ENCODE measurements around the gene SYNM.

The SYNM gene

DNA sequence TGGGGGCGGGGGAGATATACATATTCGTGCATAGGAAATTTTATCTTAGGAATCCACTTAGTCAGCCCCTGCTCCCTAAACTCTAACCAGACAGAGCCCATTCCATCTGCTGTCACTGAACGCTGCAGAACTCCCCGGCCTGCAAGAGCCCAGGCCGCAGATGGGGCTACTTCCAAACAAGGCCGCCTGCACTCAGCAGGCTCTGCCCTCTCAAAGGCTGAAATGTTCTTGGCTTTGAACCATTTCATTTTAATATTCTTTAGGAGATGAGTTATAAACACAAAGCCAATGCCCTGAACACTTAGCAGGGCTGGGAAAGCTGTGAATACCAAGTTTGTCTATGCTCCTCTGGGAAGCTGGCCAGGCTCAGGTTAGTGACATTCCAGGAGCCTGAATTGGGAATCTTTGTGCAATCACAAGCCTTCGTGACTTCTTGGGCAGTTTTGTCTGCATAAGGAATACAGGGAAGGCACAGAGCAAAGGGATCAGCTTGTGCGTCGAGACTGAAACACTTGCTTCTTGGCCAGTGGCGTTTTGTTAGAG is 65.0 kb downstream of the SYNM start:
- no peak for DNase-seq

- DNase-seq, result peak in 1 of 2 experiments; percentile 9
Measured at GRCh38 chr15:99170476-99171065, 65.7 kb downstream of the SYNM start.

- DNase-seq, result no peak
Measured at GRCh38 chr15:99172171-99172570, 67.3 kb downstream of the SYNM start.

GRCh38 chr15:99172989-99173388 is 68.1 kb downstream of the SYNM start:
- no peak for DNase-seq

- DNase-seq, result no peak
Measured at GRCh38 chr15:99174567-99175395, 69.9 kb downstream of the SYNM start.

DNA sequence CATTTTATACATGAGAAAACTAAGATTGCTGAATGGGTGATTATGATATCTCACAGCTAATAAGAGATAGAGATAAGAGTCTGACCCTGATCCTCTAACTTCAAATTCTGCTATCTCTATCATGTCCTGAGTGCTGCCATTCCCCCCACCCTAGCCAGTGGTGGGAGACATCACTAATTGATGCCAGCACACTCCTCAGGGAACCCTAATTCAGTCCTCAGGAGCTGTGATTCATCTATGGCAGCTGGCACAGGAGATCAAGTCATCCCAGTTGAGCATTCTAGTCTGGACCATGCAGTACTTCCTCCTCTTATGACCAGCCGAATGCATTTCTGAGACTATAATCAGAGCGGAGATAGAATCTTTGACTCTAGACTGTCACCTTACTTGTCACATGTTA is 71.9 kb downstream of the SYNM start:
- no peak for DNase-seq

GRCh38 chr15:99177679-99178078 is 72.8 kb downstream of the SYNM start:
- no peak for DNase-seq

DNA sequence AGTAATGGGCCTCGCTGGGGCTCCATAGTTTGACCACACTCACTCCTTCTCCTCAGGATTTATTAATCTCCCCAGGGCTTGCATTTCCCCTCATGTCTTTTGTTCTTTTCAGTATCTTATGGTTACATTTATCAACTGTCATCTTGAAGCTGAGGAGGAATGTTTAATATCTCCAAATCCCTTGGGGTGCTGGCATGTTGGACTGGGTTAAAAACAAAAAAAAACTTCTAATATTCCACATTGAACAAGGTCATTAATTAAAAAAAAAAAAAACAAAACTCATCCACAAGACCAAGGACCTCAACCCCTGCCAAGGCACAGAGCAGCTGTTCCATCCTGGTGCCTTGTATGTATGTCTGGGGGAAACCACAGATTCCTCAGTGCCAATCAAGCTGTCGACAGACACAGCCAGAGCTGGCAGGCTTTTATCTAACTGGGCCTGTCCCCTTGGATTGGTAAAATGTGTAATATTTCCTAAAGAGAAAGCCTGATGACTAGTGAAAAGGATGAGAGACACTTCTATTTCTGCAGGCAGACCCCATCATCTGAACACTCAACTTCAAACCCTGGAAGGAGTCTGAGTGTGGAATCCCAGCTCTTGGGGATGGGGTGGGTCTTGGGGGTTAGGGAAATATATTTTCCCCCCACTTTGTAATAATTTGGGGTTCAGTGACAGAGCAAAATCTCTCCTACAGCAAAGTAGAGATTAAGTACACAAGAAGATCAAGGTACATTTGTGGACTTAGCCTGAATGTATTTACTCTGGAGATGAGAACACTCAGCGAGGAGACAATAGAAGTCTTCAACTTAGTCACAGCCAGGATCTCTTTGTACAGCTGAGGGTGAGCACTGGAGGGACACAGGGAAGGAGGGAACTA is 75.4 kb downstream of the SYNM start:
- DNase-seq, result no peak

- DNase-seq, result no peak
Measured at GRCh38 chr15:99180964-99181306, 76.1 kb downstream of the SYNM start.

- DNase-seq, result no peak
Measured at GRCh38 chr15:99181545-99181971, 76.7 kb downstream of the SYNM start.

DNA sequence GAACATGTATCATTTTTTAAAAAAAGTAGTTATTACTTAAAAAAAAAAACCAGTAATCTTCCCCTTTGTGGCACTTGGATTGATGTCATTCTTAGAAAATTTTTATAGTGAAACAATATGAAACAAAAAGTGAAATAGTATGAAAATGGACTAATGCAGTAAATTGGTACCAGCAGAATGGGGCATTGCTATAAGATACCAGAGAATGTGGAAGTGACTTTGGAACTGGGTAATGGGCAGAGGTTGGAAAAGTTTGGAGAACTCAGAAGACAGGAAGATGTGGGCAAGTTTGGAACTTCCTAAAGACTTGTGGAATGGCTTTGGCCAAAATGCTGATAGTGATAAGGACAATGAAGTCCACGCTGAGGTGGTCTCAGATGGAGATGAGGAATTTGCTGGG is 77.9 kb downstream of the SYNM start:
- no peak for DNase-seq
